Measurements from ENCODE around the gene ACADVL.

Gene ACADVL

DNA sequence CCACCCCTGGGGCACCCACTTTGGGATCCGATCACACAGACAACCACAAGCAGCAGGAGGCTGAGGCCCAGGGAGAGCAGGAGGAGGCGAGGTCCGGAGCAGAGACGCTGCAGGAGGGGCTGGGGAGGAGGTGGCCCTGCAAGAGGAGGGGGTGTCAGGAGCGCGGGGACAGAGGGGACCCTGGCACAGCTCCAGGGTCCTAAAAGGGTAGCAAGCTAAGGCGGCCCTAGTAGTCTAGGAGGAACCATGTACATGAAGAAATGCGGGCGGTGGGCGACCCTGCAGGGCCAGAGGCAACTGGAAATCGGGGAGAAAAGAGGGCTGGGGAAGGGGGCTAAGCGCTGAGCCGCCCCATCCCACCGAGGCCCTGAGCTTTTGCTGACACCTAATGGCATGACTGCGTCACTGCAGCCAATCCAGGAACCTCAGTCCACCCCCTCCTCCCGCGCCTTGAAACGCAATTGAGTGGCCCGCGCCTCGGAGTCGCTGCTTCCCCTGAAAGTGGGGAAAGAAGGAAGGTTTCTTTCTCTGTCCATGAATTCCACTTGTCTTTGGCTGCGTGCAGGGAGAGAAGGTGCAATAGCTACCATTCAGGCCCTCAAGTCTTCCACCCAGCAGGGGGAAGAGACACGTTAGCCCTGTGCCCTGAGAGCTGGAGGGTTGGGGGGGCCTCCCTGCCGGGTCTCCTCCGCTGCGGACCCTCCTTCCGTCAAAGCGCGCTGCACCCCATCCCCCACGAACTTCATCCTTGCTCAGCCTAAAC is 42.4 kb upstream of the ACADVL start:
- H3K79me2 ChIP-seq (ENCODE audit: control insufficient read depth, insufficient read depth, low read length, poor library complexity), result peaks cover 2% of the 10 kb centered on the region
- WGBS (ENCODE audit: extremely low coverage, insufficient coverage, insufficient read length), result no CpG with 5 or more reads among the region's 31 CpGs
- peak overlapping the region; percentile 10 for H2BK12ac ChIP-seq (ENCODE audit: low read length)
- peak overlapping the region; percentile 77 for H2AFZ ChIP-seq (ENCODE audit: insufficient read depth, low read length, poor library complexity)
- peak overlapping the region; percentile 6 for H3K14ac ChIP-seq (ENCODE audit: low read length)
- peaks cover 9% of the 10 kb centered on the region for H3K9me3 ChIP-seq (ENCODE audit: insufficient read depth, low read depth, low read length)
- no peak overlapping the region for H3K27ac ChIP-seq (ENCODE audit: low read depth, low read length)
- H2AK5ac ChIP-seq (ENCODE audit: low read length), result no peak overlapping the region
- H3K36me3 ChIP-seq (ENCODE audit: control insufficient read depth in 1 of 2, insufficient read depth in 2 of 2, low read length in 2 of 2), result no peaks in the 10 kb centered on the region
- peaks cover 4 to 15% of the 10 kb centered on the region in 2 experiments for H3K4me1 ChIP-seq (ENCODE audit: control insufficient read depth in 1 of 2, insufficient read depth in 2 of 2, low read length in 2 of 2)
- peaks cover 8% of the 10 kb centered on the region for H3K79me1 ChIP-seq (ENCODE audit: low read length)
- H3K4me2 ChIP-seq (ENCODE audit: low read length), result peak overlapping the region; percentile 95
- peak; percentile 39 to 63 for DNase-seq
- H4K8ac ChIP-seq (ENCODE audit: low read depth, low read length), result peak overlapping the region; percentile 81
- H3K18ac ChIP-seq (ENCODE audit: low read length), result peak overlapping the region; percentile 2
- H3K4me3 ChIP-seq (ENCODE audit: low read depth, low read length), result peak overlapping the region; percentile 54
- H3K9ac ChIP-seq (ENCODE audit: low read length), result no peak overlapping the region
- no peaks in the 10 kb centered on the region for H3K27me3 ChIP-seq (ENCODE audit: insufficient read depth, low read length)
- H2BK120ac ChIP-seq (ENCODE audit: insufficient read depth, low read length, poor library complexity), result peak overlapping the region; percentile 3
- H3K23ac ChIP-seq (ENCODE audit: low read length), result no peak overlapping the region
- no peak overlapping the region for H2BK5ac ChIP-seq (ENCODE audit: low read depth, low read length, poor library complexity)
- peak overlapping the region; percentile 22 for H3K4ac ChIP-seq (ENCODE audit: low read depth, low read length)
- peak overlapping the region; percentile 41 for H4K91ac ChIP-seq (ENCODE audit: low read depth, low read length)
- peak overlapping the region; percentile 34 for H4K12ac ChIP-seq (ENCODE audit: low read depth, low read length)

DNA sequence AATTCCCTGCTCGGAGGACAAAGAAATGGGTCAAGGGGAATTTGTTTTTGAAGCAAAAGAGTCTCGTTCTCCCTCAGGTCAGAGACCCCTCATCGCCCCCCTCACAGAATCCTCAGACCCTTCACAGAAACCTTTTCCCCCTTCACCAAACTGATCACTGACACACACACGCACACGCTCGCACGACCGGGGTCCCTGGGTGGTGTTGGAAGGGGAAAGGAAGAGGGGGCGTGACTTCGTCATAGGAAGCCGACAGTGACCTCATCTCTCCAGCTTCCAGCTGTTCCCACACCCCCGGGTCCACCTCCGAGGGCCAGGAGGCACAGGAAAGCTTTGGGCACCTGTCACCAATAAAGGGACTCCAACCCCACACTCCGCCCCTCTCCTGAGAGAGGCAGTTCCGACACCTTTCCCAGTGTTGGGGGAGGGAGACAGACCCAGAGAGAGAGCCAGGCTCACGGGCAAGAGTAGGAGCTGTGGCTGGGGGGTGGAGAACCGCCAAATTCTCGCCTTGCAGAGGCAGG is 41.7 kb upstream of the ACADVL start:
- Histone ChIP-seq H4K91ac (ENCODE audit: low read depth, low read length) (peak overlapping the region; percentile 41), H3K27ac (ENCODE audit: low read depth, low read length) (no peak overlapping the region), H3K4me2 (ENCODE audit: low read length) (peak overlapping the region; percentile 95), H2BK12ac (ENCODE audit: low read length) (peak overlapping the region; percentile 10), H2AFZ (ENCODE audit: insufficient read depth, low read length, poor library complexity) (peak overlapping the region; percentile 77), H4K8ac (ENCODE audit: low read depth, low read length) (peak overlapping the region; percentile 81), H3K27me3 (ENCODE audit: insufficient read depth, low read length) (no peaks in the 10 kb centered on the region), H2AK5ac (ENCODE audit: low read length) (no peak overlapping the region), H2BK5ac (ENCODE audit: low read depth, low read length, poor library complexity) (no peak overlapping the region), H2BK120ac (ENCODE audit: insufficient read depth, low read length, poor library complexity) (peak overlapping the region; percentile 8), H3K9me3 (ENCODE audit: insufficient read depth, low read depth, low read length) (peaks cover 9% of the 10 kb centered on the region), H3K23ac (ENCODE audit: low read length) (no peak overlapping the region), H3K9ac (ENCODE audit: low read length) (no peak overlapping the region), H3K18ac (ENCODE audit: low read length) (peak overlapping the region; percentile 17), H3K79me1 (ENCODE audit: low read length) (peaks cover 8% of the 10 kb centered on the region), H3K4me3 (ENCODE audit: low read depth, low read length) (peak overlapping the region; percentile 54), H3K79me2 (ENCODE audit: control insufficient read depth, insufficient read depth, low read length, poor library complexity) (peaks cover 2% of the 10 kb centered on the region), H4K12ac (ENCODE audit: low read depth, low read length) (peak overlapping the region; percentile 47), H3K4ac (ENCODE audit: low read depth, low read length) (peak overlapping the region; percentile 22), H3K4me1 (ENCODE audit: control insufficient read depth in 1 of 2, insufficient read depth in 2 of 2, low read length in 2 of 2) (peaks cover 4 to 15% of the 10 kb centered on the region in 2 experiments), H3K14ac (ENCODE audit: low read length) (peak overlapping the region; percentile 15), H3K36me3 (ENCODE audit: control insufficient read depth in 1 of 2, insufficient read depth in 2 of 2, low read length in 2 of 2) (no peaks in the 10 kb centered on the region)
- no peak for DNase-seq
- no CpG with 5 or more reads among the region's 18 CpGs for WGBS (ENCODE audit: extremely low coverage, insufficient coverage, insufficient read length)

DNA sequence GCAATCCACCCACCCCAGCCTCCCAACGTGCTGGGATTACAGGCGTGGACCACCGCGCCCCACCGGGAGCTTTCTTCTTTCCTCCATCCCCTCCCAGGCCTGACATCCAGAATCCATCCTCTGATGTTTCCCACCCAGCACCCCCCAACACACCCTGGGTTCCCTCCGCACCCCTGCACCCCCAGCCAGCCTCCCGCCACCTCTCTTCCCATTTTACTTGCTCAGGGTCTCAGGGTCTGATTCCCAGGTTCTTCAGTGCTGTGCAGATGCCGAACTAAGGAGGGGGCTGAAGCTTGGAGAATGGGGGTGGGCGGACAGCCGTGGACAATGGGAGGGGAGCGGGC is 40.8 kb upstream of the ACADVL start:
- DNase-seq, result no peak
- Histone ChIP-seq H3K9me3 (ENCODE audit: insufficient read depth, low read depth, low read length) (peaks cover 9% of the 10 kb centered on the region), H3K79me1 (ENCODE audit: low read length) (peaks cover 8% of the 10 kb centered on the region), H3K36me3 (ENCODE audit: control insufficient read depth in 1 of 2, insufficient read depth in 2 of 2, low read length in 2 of 2) (no peaks in the 10 kb centered on the region), H4K91ac (ENCODE audit: low read depth, low read length) (no peak overlapping the region), H2BK12ac (ENCODE audit: low read length) (no peak overlapping the region), H3K4me2 (ENCODE audit: low read length) (no peak overlapping the region), H3K18ac (ENCODE audit: low read length) (no peak overlapping the region), H2BK5ac (ENCODE audit: low read depth, low read length, poor library complexity) (no peak overlapping the region), H4K8ac (ENCODE audit: low read depth, low read length) (no peak overlapping the region), H3K27ac (ENCODE audit: low read depth, low read length) (no peak overlapping the region), H2BK120ac (ENCODE audit: insufficient read depth, low read length, poor library complexity) (no peak overlapping the region), H3K4me1 (ENCODE audit: control insufficient read depth in 1 of 2, insufficient read depth in 2 of 2, low read length in 2 of 2) (peaks cover 4 to 15% of the 10 kb centered on the region in 2 experiments), H3K79me2 (ENCODE audit: control insufficient read depth, insufficient read depth, low read length, poor library complexity) (peaks cover 2% of the 10 kb centered on the region), H2AK5ac (ENCODE audit: low read length) (no peak overlapping the region), H4K12ac (ENCODE audit: low read depth, low read length) (no peak overlapping the region), H3K4me3 (ENCODE audit: low read depth, low read length) (no peak overlapping the region), H3K27me3 (ENCODE audit: insufficient read depth, low read length) (no peaks in the 10 kb centered on the region), H3K14ac (ENCODE audit: low read length) (no peak overlapping the region), H3K4ac (ENCODE audit: low read depth, low read length) (no peak overlapping the region), H3K9ac (ENCODE audit: low read length) (no peak overlapping the region), H3K23ac (ENCODE audit: low read length) (no peak overlapping the region), H2AFZ (ENCODE audit: insufficient read depth, low read length, poor library complexity) (no peak overlapping the region)
- no CpG with 5 or more reads among the region's 11 CpGs for WGBS (ENCODE audit: extremely low coverage, insufficient coverage, insufficient read length)

DNA sequence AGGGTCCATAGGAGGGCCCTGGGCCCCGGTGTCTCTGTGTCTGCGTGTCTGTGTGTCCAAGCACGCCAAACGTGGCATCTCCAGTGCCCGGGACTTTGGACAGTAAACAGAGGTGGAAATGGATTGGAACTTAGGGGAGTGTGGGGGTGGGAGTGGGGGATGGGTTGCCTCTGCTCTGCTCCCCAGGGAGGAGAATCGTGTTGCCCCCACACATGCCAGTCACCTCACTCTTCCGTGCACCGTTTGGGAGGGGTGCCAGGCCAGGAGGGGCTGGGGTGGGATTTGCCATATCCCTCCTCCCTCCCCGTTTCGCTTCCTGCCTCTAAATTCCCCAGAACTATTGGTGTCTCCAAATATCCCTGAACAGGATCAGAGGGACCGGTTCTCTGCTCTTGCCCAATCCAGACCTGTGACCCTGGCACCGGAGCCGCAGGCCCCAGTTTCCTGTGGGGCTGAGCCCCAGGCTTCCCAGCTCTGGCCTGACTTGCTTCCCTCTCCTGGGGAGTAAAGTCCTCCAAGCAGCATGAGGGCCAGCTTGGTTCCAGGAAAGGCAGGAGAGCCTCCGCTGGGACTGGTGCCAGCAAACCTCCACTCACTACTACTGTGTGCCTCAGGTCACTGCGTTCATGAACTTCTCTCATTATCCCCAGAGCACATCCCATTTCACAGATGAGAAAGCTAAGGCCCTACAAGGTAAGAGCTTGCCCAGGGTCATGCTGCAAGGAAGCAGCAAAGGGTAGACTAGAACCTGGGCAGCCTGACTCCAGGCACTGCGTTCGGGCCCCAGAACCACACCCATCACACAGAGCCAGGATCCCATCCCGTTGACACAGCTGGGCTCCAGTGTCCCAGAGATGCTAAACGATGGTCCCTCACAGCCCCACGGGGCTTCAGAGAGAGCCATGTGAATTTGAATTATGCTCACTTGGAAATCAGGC is 40.2 kb upstream of the ACADVL start, which contains the start of gene ASGR1:
TSS of gene ASGR1 (minus strand) at position 54 of the 938 bp plus-strand sequence. CDS start 807 bp downstream, outside the sequence.
- peaks cover 4 to 9% of the 10 kb centered on the region in 2 experiments for H3K4me1 ChIP-seq (ENCODE audit: control insufficient read depth in 1 of 2, insufficient read depth in 2 of 2, low read length in 2 of 2)
- no peak within 1 kb of the TSS for H3K14ac ChIP-seq (ENCODE audit: low read length)
- H4K8ac ChIP-seq (ENCODE audit: low read depth, low read length), result peak within 1 kb of the TSS; percentile 81
- no peak within 1 kb of the TSS for H3K23ac ChIP-seq (ENCODE audit: low read length)
- peak within 1 kb of the TSS; percentile 77 for H2AFZ ChIP-seq (ENCODE audit: insufficient read depth, low read length, poor library complexity)
- H3K9me3 ChIP-seq (ENCODE audit: insufficient read depth, low read depth, low read length), result peaks cover 9% of the 10 kb centered on the region
- H3K79me1 ChIP-seq (ENCODE audit: low read length), result peaks cover 8% of the 10 kb centered on the region
- peak within 1 kb of the TSS; percentile 95 for H3K4me2 ChIP-seq (ENCODE audit: low read length)
- WGBS (ENCODE audit: extremely low coverage, insufficient coverage, insufficient read length), result no CpG with 5 or more reads among the region's 20 CpGs
- H2BK12ac ChIP-seq (ENCODE audit: low read length), result no peak within 1 kb of the TSS
- peak within 1 kb of the TSS; percentile 17 for H3K18ac ChIP-seq (ENCODE audit: low read length)
- no peak within 1 kb of the TSS for H3K4me3 ChIP-seq (ENCODE audit: low read depth, low read length)
- H3K79me2 ChIP-seq (ENCODE audit: control insufficient read depth, insufficient read depth, low read length, poor library complexity), result peaks cover 2% of the 10 kb centered on the region
- H2BK120ac ChIP-seq (ENCODE audit: insufficient read depth, low read length, poor library complexity), result peak within 1 kb of the TSS; percentile 8
- no peak within 1 kb of the TSS for H2BK5ac ChIP-seq (ENCODE audit: low read depth, low read length, poor library complexity)
- no peaks in the 10 kb centered on the region for H3K27me3 ChIP-seq (ENCODE audit: insufficient read depth, low read length)
- no peak within 1 kb of the TSS for H3K27ac ChIP-seq (ENCODE audit: low read depth, low read length)
- no peak within 1 kb of the TSS for H3K9ac ChIP-seq (ENCODE audit: low read length)
- H4K91ac ChIP-seq (ENCODE audit: low read depth, low read length), result no peak within 1 kb of the TSS
- peak within 1 kb of the TSS; percentile 47 for H4K12ac ChIP-seq (ENCODE audit: low read depth, low read length)
- no peak within 1 kb of the TSS for H2AK5ac ChIP-seq (ENCODE audit: low read length)
- no peaks in the 10 kb centered on the region for H3K36me3 ChIP-seq (ENCODE audit: control insufficient read depth in 1 of 2, insufficient read depth in 2 of 2, low read length in 2 of 2)
- DNase-seq, result no peak
- H3K4ac ChIP-seq (ENCODE audit: low read depth, low read length), result no peak within 1 kb of the TSS
